Duodenal mucosa (tissue), 2 donors: ENCODE results near the gene NFX1.
"Not testable (repeated sequence)": the region's sequence is repeated elsewhere in the genome, so short reads cannot be mapped to it uniquely, and the experiment has no call there.

Experiments used
- H3K27ac ChIP-seq: one replicate; pipeline ENCODE4 v1.7.0; 2013; ENCODE audit warnings: low read depth, low read length
- H3K27me3 ChIP-seq, 2 donors: one replicate each; pipeline ENCODE4 v1.7.0; 2013; ENCODE audit warnings: low read length in 2 of 2, control low read depth in 1 of 2; ENCODE audit not compliant: insufficient read depth in 2 of 2, control insufficient read depth in 1 of 2
- H3K36me3 ChIP-seq, 2 donors: one replicate each; pipeline ENCODE4 v1.7.0; 2013; ENCODE audit warnings: low read length in 2 of 2, control low read depth in 1 of 2; ENCODE audit not compliant: insufficient read depth in 2 of 2, control insufficient read depth in 1 of 2
- H3K4me1 ChIP-seq, 2 donors: one replicate each; pipeline ENCODE4 v1.7.0; 2013; ENCODE audit warnings: low read length in 2 of 2, control low read depth in 1 of 2; ENCODE audit not compliant: insufficient read depth in 2 of 2, control insufficient read depth in 1 of 2
- H3K4me3 ChIP-seq, 2 donors: one replicate each; pipeline ENCODE4 v1.7.0; 2013; ENCODE audit warnings: low read length in 2 of 2, low read depth in 1 of 2
- H3K9ac ChIP-seq, 2 donors: one replicate each; pipeline ENCODE4 v1.7.0; 2013; ENCODE audit warnings: low read length in 2 of 2, low read depth in 1 of 2
- H3K9me3 ChIP-seq, 2 donors: one replicate each; pipeline ENCODE4 v1.7.0; 2013; ENCODE audit warnings: low read length in 2 of 2, control low read depth in 1 of 2; ENCODE audit not compliant: control insufficient read depth in 1 of 2

The NFX1 gene

DNA sequence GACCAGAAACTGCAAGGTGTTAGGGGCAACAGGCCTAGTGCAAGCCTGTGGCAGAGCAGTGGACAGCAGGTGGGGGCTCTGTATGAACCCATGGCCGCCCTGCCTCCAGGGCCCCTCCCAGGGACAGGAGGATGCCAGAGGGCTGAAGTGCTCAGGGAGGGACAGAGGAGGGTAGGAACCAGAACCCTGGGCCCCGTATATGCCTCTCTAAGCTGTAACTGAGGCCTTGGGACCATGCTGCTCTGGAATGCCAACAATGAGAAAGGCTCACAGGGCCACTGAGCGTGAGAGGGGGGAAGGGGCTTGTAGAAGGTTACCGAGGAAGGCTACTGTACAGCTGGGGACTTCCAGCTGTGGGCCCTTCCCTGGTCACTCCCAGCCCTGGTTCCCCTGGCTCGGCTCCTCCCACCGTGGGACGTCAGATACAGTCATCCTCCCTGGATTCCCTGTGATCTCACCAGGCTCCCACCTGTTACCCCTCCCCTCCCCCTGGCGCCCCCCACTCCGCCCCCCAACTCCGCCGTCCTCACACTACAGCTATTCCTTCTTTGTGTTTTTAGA lies 91.0 kb downstream of the NFX1 start:
- H3K4me1 ChIP-seq = no peaks in the 10 kb centered on the region
- H3K4me3 ChIP-seq = no peak overlapping the region
- no peaks in the 10 kb centered on the region for H3K9me3 ChIP-seq
- H3K9ac ChIP-seq = no peak overlapping the region
- H3K27ac ChIP-seq = no peak overlapping the region
- no peaks in the 10 kb centered on the region for H3K36me3 ChIP-seq
- H3K27me3 ChIP-seq = no peaks in the 10 kb centered on the region

DNA sequence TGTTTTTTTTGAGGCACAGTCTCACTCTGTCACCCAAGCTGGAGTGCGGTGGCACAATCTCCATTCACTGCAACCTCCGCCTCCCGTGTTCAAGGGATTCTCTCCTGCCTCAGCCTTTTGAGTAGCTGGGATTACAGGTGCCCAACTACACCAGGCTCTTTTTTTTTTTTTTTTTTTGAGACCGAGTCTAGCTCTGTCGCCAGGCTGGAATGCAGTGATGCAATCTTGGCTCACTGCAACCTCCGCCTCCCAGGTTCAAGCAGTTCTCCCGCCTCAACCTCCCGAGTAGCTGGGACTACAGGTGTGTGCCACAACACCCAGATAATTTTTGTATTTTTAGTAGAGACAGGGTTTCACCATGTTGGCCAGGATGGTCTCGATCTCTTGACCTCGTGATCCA lies 92.1 kb downstream of the NFX1 start:
- not testable (repeated sequence) for H3K36me3 ChIP-seq, H3K27ac ChIP-seq, H3K9me3 ChIP-seq, H3K4me3 ChIP-seq, H3K27me3 ChIP-seq, H3K4me1 ChIP-seq, H3K9ac ChIP-seq

DNA sequence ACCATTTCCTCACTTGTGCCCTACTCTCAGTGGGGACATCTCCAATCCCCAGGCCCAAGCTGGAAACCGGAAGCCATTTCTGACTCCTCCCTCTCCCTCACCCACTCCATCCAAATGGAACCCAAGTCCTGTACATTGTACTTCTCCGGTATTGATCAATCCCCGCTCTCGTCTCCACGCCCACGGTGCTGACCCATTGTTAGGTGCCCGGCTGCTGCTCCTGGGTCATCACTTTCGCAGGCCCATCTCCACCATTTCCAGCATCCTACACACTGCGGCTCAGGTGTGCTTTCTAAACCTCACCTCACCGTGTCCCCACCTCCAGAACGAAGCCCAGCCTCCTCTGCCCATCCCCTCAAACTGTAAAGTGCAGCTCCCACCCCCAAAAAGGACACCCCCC lies 93.1 kb downstream of the NFX1 start:
- H3K4me3 ChIP-seq, H3K36me3 ChIP-seq, H3K27ac ChIP-seq, H3K27me3 ChIP-seq, H3K9ac ChIP-seq, H3K9me3 ChIP-seq, H3K4me1 ChIP-seq: not testable (repeated sequence)

DNA sequence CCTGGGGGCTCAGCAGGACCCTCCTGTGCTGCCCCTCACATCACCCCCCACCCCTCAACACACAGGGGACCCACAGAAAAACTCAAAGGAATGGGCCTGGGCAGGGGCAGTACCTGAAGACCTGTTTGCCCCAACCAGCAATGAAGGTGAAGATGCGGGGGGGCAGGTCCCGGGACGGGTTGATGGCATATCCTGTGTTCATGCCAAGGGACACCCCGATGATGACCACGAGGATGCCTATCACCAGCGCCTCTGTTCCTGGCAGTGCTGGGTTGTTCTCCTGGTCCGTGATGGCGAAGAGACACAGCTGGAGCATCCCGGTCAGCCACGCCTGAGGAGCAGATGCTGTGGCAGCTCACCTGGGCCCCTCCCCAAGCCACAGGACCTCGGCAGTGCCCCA lies 95.2 kb downstream of the NFX1 start:
- H3K4me1 ChIP-seq, H3K9me3 ChIP-seq, H3K27me3 ChIP-seq, H3K27ac ChIP-seq, H3K9ac ChIP-seq, H3K4me3 ChIP-seq, H3K36me3 ChIP-seq: not testable (repeated sequence)

DNA sequence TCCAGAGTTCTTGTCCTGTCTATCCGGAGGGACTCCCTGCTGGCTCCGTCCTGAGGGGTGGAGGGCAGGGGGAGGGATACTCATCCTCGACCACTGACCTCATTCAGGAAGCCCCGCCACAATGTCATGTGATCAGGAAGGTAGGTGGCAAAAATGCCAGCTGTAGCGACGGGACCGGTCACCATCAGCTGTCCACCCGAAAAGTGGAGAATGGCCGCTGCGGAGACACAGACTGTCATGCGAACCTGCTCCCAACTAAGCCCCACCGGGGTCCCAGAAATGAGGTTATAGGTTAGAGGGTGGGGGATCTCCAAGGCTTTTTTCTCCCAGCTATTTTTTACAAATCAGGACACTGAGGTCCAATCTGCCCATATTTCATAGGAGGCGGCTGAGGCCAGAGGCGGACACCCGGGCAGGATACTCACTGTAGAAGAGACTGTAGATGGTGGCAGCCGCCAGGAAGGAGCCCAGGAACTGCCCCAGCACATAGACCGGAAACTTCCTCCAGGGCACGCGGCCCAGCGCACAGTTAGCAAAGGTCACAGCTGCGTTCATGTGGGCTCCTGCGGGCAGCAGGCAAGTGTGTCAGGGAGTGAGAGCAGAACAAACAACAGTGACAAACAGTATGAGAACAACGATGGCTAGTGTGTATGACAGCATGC lies 95.8 kb downstream of the NFX1 start:
- H3K4me3 ChIP-seq, H3K4me1 ChIP-seq, H3K9me3 ChIP-seq, H3K36me3 ChIP-seq, H3K9ac ChIP-seq, H3K27ac ChIP-seq, H3K27me3 ChIP-seq: not testable (repeated sequence)

DNA sequence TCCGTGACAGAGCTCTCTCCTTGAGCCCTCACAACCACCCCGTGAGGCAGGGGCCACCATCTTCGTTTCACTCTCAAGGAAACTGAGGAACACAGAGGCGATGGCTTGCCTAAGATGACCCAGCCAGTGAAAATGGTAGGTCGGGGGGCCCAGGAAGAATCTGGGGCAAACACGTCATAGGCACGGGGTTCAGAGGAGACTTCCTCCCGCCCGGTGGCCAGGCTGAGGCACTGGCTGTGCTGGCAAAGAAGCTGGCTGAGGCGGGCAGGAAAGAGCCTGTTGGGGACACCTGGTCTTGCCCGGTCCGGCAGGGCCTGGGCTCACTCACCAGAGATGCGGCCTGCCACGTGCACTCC lies 96.3 kb downstream of the NFX1 start:
- H3K27ac ChIP-seq, H3K9ac ChIP-seq, H3K36me3 ChIP-seq, H3K4me3 ChIP-seq, H3K27me3 ChIP-seq, H3K9me3 ChIP-seq, H3K4me1 ChIP-seq: not testable (repeated sequence)

DNA sequence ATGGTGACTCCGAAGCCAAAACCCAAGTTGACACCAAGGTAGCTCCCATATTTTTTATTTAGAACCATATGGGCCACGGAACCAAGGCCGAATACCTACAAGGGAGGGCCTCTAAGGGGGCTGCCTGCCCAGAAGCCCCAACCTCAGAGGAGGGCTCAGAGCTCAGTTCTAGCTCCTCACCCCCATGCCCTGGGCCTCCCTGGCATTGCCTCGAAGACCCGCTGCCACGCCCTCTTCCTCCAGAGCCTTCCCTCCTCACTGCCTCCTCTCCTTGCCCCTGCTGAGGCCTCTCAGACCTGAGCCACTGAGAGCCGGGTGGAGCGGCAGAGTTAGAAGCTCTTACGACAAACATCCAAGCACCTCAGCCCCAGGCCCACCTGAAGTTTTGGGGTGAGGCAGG lies 96.7 kb downstream of the NFX1 start:
- H3K4me1 ChIP-seq, H3K27me3 ChIP-seq, H3K4me3 ChIP-seq, H3K9ac ChIP-seq, H3K9me3 ChIP-seq, H3K27ac ChIP-seq, H3K36me3 ChIP-seq: not testable (repeated sequence)

DNA sequence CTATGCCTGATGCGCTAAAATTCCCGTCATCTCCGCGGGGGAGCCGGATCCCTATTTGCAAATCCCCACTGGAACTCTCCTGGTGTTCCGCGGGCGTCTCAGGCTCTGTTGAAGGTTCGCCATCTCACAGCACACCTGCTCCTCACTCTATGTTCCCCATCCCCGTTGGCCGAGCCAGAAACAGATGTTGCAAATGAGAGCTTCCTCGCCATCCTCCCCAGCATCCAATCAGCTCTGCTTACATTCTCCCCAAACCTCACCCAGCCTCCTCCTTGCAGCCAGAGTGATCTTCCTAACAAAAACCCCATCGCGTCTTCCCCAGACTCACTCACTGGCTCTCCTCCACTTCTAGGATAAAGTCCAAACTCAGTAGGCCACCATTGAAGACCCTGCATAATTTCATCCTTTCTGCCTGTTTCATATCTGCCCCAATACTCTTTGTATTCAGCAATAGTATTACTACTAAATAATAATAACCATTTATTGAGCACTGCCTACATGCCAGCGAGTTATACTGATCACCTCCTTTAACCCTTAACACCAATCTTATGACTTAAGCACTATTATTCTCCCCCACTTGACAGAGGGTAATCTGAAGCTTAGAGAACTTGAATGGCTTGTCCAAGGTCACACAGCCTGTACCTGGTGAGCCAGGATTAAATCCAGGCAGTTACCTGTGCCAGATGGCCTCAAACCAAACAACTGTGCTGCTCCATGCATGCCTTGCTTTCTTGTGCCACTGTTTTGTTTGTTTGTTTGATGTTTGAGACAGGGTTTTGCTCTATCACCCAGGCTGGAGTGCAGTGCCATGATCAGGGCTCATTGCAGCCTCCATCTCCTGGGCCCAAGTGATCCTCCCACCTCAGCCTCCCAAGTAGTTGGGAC lies 98.0 kb downstream of the NFX1 start:
- Histone ChIP-seq H3K4me1 (peaks cover 0 to 4% of the 10 kb centered on the region in 2 donors), H3K27ac (no peak overlapping the region)

DNA sequence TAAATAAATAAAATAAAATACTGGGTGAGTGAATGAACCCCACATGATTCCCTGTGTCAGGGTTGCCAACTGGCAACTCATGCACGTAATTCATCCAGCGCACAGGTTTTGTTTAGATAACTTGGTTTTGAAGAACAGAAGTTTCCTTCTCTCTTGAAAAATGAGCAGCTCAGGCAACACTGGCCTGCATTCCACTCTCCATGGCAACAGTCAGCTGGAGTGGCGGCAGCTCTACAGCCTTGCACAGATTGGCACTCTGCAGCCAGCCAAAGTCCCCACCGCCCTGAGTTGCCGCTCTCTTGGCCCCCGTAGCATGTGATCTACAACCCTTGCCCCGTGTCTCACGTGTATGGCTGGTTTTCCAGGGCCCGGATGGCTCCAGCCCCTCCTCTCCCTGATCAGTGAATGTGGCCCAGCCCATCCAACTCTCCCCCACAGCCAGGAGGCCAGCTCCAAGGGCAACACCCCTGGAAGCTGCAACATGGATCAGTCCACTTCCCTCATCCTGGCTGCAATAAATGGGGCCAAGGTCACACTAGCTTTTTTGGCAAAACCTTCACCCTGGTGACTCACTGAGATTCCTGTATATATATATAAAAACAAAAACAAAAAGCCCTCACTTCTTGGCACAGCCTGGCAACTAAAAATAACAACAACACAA lies 100.9 kb downstream of the NFX1 start:
- not testable (repeated sequence) for H3K4me3 ChIP-seq, H3K27me3 ChIP-seq, H3K27ac ChIP-seq, H3K9me3 ChIP-seq, H3K36me3 ChIP-seq, H3K9ac ChIP-seq
- peaks cover 0 to 19% of the 10 kb centered on the region in 2 donors for H3K4me1 ChIP-seq

More for the DNA sequence above, 98.0 kb downstream of the NFX1 start:
- Histone ChIP-seq H3K27me3 (no peaks in the 10 kb centered on the region), H3K4me3 (no peak overlapping the region), H3K36me3 (no peaks in the 10 kb centered on the region), H3K9ac (no peak overlapping the region), H3K9me3 (no peaks in the 10 kb centered on the region)

DNA sequence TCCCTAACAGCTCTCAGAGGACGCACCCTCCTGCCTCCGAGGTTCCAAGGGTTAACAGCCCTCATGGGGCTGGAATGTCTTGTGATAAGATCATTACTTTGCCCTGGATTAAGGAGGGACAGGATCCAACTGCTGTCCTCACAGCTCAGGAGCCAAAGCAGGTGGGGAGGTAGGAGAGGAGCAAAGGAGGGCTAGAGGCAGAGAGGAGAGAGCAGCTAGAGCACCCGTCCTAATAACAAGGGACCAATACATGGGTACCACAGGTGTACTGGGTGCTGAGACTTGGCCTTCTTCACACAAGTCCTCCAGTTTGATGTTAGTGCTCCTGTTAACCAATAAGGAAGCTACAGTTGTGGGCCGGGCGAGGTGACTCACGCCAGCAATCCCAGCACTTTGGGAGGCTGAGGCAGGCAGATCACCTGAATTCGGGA lies 102.3 kb downstream of the NFX1 start:
- not testable (repeated sequence) for H3K4me3 ChIP-seq, H3K36me3 ChIP-seq, H3K27me3 ChIP-seq, H3K9me3 ChIP-seq, H3K9ac ChIP-seq
- Histone ChIP-seq H3K27ac (peak overlapping the region; percentile 32), H3K4me1 (peaks cover 0 to 19% of the 10 kb centered on the region in 2 donors)
